HG03196 (cell line): ENCODE results near the gene NDOR1.
"Not testable (repeated sequence)": the region's sequence is repeated elsewhere in the genome, so short reads cannot be mapped to it uniquely, and the experiment has no call there.

Experiments
- ATAC-seq: cut with Tn5 transposase; IDR thresholded peaks from one replicate; pipeline ENCODE4 v1.9.1; 2021; ENCODE audit not compliant: unreplicated experiment

The NDOR1 gene

DNA sequence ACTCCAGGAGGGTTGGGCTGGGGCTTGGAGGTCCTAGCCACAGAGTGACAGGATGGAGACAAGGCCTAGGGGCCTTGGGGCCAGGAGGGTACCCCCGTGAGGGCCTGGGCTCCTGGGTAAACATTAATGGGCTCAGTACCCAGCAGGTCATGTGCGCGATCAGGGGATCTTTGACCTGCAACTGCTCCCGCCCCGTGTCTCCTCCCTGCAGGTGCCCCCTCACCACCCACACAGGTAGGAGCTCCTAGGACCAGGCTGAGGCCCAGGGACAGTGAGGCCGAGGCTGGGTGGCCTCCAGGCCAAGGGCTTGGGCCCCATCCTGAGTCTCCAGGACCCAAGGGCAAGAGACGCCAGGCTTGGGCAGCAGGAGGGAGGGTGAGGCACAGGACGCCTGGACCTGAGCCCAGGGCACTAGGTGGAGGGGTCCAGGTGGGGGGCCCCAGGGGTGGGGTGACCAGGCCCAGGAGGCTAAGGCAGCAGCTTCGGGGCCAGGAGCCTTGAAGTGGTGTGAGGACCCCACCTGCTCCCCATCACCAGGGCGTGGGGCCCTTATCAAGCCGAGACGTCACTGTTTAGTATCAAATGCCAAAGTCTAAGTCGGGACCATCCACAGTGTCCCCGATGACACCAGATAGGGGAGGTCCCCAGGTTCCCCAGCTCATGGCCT, 25.3 kb downstream of the NDOR1 start, which contains the start of gene SLC34A3:
SLC34A3 (plus strand) TSS at position 197 of the 667 bp plus-strand sequence. CDS start 802 bp downstream, outside the sequence.
- ATAC-seq, result no peak

DNA sequence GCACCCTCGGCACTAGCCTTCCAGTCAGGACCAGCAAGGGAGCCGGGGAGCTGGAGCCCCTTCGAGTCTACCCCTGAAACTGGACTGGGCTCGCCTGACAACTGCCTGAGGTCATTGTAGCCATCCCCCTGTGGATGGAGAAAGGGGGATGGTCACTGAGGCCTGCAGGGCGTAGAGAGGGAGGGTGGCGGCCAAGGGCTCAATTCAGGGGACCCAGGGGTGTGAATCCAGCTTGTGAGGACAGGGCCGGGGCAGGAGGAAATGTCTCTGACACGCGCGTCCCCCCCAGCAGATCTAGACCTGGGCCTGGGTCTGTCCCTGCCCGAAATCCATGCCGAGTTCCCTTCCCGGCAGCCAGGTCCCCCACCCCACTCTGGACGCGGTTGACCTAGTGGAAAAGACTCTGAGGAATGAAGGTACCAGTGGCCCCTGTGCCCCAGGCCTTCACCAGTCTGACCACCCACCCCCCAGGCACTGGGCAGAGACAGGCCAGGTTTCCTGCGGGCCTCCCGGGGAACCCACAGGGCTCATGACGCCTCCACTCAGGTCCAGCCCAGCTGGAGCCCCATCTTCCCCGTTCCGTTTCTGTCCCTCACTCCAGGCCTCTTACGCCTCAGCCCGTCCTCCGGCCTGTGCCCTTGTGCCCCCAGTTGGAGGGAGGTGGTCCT, 26.0 kb downstream of the NDOR1 start:
- ATAC-seq, result no peak

DNA sequence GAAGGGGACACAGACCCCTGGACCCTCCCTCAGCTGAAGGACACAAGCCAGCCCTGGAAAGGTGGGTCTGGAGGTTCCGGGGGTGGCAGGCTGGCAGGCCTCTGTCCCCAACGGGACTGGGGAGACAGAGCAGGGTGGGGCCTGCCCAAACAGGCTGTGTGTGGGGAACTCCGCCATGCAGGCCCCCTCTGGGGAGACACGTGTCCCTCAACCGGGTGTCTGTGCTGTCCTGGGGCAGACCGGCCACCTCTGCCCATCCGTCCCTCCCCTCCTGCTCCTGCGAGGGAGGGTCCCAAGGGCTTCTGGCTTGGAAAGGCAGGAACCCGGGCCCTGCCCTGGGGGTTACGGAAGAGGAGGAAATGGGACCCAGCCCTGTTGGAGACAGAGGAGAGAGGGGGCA, 26.6 kb downstream of the NDOR1 start:
- ATAC-seq, result no peak

DNA sequence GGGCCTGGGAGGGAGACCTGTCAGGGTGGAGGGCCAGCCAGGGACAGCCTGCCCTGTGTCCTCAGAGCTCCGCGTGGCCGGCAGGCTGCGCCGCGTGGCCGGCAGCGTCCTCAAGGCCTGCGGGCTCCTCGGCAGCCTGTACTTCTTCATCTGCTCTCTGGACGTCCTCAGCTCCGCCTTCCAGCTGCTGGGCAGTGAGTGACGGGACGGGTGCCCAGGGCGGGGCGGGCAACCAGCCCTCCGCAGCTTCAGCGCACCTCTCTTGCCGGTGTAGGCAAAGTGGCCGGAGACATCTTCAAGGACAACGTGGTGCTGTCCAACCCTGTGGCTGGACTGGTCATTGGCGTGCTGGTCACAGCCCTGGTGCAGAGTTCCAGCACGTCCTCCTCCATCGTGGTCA, 27.0 kb downstream of the NDOR1 start:
- ATAC-seq, result no peak

DNA sequence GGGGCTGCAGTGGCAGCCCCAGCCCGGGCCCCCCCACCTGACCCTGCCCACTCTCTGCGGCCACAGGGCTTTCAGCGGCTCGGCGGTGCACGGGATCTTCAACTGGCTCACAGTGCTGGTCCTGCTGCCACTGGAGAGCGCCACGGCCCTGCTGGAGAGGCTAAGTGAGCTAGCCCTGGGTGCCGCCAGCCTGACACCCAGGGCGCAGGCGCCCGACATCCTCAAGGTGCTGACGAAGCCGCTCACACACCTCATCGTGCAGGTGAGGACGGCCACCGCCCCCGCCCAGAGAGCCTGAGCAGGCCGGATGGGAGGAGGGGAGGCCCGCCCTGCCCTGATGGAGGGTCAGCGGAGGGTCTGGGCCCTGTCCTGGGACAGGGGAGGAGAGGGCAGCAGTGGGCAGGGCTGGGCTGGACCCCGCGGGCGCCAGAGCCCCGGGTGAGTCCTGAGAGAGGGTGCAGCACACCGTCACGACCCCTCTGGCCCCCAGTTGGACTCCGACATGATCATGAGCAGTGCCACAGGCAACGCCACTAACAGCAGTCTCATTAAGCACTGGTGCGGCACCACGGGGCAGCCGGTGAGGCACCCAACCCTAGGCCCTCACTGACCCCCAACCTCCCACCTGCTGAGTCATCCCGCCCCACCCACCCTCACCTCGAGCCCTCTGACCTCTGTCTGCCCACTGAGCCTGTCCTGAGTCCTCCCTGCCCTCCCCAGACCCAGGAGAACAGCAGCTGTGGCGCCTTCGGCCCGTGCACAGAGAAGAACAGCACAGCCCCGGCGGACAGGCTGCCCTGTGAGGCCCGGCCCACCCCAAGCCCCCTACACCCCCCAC, 27.9 kb downstream of the NDOR1 start:
- ATAC-seq, result no peak

DNA sequence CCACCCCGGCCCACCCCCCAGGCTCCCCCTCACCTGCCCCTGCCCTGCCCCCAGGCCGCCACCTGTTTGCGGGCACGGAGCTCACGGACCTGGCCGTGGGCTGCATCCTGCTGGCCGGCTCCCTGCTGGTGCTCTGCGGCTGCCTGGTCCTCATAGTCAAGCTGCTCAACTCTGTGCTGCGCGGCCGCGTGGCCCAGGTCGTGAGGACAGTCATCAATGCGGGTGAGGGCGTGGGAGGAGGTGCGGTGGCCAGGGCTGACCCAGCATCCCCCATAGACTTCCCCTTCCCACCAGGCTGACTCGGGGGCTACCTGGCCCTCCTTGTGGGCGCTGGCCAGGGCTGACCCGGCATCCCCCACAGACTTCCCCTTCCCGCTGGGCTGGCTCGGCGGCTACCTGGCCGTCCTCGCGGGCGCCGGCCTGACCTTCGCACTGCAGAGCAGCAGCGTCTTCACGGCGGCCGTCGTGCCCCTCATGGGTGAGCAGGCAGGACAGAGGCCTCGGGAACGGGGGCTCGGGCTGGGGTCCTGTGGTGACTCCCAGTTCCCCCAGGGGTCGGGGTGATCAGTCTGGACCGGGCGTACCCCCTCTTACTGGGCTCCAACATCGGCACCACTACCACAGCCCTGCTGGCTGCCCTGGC, 28.7 kb downstream of the NDOR1 start:
- no peak for ATAC-seq

DNA sequence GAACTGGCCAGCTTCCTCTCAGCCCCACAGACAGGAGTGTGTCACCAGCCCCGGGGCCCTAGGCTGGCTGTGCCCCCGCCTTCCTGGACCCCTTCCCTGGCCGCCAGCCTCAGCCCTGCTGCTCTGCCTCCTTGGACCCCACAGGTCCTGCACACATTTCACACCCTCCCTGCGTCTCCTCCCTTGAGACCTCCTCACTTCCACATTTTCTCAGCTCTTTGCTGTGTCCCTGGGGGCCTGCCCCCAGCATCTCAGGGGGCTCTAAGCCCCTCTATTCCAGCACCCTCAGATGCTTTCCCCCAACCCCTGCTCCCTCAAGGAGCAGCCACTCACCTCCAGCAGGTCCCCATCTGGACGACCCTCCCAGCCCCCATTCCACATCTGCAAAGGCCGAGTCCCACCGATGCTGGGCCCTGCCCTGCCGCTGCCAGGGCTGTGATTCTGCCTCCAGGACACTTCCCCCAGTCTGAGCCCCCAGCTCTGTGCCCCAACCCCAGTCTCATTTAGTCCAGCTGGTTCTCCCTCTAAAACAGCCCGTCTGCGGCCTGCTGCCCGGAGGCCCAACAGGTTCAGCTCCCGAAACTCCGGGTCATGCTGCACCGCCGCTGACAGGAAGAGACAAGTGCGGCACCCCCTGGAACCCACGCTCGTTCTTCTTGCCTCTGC, 29.4 kb downstream of the NDOR1 start:
- no peak for ATAC-seq

DNA sequence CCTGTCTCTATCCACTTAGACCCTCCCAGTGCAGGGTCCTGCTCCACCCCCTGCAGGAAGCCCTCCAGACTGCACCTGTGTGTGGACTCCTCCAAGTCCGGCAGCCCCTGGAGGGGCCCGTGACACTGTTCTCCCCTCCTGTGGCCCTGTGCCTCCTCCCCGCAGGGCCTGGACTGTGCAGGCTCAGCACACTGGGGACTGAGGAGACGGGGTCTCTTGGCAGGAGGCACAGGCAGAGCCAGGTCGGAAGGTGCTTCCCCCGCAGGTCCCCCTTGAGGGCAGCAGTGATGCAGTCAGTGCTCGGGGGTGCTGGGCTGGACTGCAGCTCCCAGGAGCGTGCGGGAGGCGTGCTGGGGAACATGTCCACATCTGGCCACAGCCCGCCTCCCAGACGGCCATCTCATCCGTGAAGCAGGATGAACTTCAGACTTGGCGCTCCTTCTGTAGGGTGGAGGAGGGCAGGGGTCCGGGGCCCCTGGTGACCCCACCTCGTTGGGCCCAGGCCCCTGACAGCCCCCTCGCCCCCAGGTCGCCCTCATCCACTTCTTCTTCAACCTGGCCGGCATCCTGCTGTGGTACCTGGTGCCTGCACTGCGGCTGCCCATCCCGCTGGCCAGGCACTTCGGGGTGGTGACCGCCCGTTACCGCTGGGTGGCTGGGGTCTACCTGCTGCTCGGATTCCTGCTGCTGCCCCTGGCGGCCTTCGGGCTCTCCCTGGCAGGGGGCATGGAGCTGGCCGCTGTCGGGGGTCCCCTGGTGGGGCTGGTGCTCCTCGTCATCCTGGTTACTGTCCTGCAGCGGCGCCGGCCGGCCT, 30.1 kb downstream of the NDOR1 start:
- no peak for ATAC-seq

DNA sequence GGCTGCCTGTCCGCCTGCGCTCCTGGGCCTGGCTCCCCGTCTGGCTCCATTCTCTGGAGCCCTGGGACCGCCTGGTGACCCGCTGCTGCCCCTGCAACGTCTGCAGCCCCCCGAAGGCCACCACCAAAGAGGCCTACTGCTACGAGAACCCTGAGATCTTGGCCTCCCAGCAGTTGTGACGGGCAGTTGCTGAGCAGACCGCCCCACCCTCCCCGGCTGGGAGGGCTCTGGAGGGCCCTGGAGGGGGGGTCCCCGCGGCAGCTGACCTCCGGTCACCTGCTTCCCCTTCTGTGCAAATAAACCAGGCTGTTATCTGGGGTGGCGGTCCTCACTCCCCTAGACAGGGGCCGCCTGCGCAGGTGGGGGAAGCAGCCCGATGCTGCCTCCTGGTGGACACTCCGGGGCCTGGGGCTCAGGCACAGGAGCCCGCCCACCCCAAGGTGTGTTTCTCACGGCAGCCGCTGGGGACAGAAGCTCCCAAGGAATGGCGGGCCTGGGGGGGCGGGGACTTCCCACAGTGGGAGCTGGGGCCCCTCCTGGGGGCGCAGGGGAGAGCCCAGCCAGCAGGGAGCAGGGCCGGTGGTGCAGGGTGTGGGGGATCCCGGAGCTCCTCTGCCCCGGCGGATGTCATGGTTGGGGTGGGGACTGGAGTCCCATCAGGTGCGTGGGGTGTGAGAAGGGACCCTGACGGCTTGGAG, 30.9 kb downstream of the NDOR1 start:
- no peak for ATAC-seq

DNA sequence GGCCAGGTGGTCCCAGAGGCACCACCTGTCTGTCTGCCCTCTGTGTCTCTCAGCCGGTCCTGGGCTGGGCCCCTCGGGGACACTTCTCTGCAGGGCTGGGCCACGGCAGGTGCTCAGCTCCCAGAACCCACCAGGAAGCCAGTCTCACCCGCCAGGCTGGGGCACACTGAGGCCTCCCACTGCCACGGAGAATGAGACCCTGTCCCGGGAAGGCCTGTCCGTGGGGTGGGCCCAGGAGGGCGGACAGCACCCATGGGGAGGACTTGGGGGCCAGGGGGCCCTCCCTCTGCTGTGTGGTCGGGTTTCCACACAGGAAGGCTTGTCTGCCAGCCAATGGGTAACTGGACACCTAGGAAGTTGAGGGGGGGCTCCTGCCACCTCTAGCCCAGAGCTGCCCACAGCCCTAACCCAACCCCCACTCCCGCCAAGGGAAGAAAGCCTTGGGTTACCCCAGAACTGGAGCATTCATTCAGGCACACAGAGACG, 31.5 kb downstream of the NDOR1 start:
- ATAC-seq, result no peak

DNA sequence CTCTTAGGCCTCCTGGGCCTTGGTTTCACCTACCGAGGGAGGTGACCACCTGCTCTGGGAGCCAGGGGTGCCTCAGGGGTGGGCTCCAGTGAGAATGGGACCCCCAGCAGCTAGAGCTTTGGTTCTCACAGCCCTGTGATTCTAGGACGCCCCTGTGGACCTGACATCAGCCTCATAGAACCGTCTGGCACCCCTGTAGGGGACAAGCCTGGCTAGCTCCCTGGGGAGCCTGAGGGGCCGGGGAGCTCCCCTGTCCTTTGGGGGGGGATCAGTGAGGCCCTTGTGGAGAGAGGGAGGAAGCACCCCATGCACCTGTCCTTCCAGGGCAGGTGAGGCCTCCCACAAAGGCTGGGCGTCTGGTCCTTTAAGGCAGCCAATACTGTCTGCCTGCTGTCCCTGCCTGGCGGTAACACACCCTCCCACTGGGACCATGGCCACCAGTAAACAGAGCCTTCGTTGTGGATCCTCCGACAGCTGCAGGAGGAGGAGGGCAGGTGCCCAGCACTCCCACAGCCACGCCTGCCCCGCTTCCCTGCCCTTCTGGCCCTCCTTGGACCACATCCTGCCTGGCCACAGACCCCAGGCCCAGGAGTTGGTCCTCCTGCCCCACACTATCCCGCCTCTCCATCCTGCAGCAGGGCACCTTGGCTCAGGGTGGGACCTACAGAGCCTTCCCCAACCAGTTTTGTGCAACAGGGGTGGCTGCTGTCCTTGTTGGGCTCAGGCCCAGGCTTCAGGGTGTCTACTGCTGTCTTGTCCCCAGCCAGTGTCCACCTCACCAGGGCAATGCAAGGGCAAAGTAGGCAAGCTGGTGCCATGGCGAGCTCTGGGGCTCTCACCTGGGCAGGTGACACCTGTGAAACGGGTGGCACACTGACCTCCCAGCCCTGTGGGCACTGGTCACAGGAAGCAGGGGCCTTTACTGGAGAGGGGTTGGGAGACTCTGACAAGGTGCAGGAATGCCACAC, 32.5 kb downstream of the NDOR1 start:
- no peak for ATAC-seq

DNA sequence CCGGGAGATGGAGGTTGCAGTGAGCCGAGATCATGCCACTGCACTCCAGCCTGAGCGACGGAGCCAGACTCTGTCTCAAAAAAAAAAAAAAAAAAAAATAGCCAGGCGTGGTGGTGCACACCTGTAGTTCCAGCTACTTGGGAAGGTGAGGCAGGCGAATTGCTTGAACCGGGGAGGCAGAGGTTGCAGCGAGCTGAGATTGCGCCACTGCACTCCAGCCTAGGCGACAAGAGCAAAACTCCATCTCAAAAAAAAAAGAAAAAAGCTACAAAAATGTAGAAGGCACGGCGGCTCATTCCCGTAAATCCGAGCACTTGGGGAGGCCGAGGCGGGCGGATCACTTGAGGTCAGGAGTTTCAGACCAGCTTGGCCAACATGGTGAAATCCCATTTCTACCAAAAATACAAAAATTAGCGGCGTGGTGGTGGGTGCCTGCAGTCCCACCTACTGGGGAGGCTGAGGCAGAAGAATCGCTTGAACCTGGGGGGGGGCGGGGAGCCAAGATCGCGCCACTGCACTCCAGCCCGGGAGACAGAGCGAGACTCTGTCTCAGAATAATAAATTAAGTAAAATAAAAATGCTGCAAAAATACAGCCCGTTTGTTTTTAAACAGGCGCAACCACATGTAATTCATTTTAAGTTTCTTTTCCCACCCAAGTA, 34.2 kb downstream of the NDOR1 start:
- ATAC-seq, result not testable (repeated sequence)

DNA sequence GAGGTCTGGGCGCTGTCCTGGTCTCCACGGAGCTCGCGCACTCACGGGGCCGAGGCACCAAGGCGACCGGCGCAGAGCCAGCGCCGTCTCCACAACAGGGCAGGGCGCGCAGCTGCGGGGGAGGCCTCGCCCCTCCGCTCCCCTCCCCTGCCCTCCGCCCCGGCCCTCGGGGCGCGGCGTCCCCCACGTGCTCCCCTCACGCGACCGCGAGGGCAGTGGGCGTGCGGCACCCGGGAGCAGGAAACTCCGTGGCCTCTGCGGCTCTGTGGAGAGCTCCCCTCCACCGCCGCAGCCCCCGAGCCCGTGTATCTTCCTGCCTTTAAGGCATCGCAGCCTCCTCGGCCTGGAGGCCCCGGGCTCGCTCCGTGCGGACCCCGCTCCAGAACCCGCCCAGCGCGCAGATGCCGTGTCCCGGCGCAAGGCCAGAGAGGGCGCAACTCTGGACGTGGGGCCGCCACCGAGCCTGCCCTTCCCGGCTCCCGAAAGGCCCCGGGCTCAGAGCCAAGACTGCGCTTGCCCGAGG, 34.9 kb downstream of the NDOR1 start:
- ATAC-seq, result peak; percentile 21

DNA sequence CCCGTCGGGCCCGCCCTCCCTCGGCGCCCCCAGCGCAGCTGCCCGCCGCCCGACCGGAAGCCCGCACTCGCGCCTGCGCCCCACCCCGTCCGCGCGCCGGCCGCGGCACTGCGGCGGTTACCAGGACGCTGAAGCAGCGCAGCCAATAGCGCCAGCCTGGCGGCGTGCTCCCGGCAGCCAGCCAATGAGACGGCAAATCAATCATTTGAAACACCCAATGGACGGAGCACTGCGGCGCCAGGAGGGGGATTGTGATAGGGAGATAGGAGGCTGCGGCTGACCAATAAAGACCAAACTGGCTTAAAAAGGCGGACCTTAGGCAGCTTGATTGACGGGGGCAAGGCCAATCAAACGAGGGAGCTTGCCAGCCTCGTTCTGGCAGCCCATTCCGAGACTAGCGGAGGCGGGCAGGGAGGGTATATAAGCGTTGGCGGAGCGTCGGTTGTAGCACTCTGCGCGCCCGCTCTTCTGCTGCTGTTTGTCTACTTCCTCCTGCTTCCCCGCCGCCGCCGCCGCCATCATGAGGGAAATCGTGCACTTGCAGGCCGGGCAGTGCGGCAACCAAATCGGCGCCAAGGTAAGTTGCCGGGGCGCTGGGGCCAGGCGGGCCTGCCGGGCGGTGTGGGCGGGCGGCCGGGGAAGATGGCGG, 35.5 kb downstream of the NDOR1 start, which contains the start of gene TUBB4B:
TUBB4B (plus strand) TSS at position 447 of the 649 bp plus-strand sequence; CDS start at position 521, 74 bp downstream.
- peak; percentile 69 for ATAC-seq

DNA sequence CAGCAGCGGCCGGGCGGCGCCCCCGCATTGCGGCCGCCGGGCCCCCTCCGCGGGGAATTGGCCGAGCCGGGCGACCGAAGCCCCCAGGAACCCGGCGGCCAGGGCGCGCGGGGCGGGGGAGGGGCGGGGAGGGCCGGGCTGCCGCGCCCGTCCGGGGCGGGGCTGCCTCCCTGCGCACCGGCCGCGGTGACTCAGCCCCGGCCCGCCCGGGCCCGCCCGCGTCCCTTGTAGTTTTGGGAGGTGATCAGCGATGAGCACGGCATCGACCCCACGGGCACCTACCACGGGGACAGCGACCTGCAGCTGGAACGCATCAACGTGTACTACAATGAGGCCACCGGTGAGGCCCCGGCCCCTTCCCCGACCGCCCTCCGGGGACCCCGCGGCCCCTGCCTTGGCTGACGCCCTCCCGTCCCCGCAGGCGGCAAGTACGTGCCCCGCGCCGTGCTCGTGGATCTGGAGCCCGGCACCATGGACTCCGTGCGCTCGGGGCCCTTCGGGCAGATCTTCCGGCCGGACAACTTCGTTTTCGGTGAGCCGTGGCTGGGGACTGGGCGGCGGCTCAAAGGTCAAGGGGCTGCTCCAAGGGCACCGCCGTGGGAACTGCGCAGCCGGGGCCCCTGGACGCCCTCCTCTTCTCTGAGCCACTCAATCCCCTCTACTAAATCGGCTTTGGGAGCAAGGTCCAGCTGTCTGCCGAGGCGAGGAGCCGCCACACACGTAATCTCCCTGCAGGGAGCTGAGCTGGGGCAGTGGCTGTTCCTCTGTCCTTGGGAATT, 36.2 kb downstream of the NDOR1 start:
- peak; percentile 6 for ATAC-seq
